Activated CD8-positive, alpha-beta memory T cell treated with anti-CD3 and anti-CD28 coated beads, Interleukin-2, amount 50 U/mL, for 4 hours (primary cell): ENCODE measurements around the gene FBLN2.
A peak's percentile ranks its signal among the peaks of the same experiment; 100 is the strongest.

ENCODE experiments used
- DNase-seq: peaks from one replicate; pipeline ENCODE4 v3.0.0-alpha.2; 2020

FBLN2 gene

DNA sequence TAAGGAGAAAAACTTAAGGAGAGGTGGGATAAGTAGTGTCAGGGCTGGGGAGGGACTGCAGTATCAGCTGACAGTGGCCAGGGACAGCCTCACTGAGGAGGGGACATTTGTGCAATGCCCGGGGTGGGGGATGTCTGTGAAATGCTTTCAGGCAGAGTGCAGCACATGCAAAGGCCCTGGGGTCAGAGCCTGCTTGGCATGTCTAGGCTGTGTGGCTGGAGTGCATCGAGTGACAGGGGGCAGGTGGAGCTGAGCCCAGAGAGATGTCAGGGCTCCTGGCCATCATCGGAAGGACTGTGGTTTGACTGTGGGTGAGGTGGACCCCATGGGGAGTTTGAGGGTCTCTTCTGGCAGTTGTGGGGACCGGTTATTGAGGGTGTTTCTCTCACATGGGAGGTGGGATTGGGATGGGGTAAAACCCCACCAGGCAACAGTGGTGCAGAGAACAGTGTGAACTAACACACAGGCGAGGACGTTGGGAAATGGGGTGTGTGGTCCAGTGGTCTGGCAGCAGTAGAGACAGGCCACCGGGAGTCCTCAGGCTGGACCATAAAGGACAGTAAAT is 61.2 kb downstream of the FBLN2 start:
- no peak for DNase-seq

DNA sequence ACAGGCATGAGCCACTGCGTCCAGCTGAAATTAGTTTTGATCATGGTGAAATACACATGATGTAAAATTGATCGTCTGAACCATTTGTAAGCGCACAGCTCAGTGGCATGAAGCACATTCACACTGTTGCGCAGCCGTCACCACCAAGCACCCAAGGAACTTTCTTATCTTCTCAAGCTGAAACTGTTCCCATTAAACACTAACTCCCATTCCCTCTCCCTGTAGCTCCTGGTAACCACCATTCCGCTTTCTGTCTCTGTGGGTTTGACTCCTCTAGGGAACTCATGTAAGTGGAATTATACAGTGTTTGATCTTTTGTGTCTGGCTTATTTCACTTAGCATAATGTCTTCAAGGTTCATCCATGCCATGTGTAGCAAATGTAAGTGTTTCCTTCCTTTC is 62.3 kb downstream of the FBLN2 start:
- no peak for DNase-seq

DNA sequence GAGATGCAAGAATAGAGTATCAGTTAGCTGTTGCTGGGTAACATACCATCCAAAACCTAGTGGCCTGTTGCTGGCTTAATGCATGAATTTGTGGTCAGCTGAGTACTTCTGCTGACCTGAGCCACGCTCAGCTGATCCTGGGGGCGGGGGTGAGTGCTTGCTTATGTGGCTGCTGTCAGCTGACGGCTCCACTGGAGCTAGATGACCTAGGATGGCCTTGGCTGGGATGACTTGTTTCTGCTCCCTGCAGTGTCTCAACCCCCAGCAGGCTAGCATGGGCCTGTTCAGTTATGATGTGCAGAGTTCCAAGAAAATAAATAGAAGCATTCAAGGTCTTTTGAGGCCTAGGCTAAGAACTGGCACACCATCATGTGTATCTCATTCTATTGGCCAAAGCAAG is 63.9 kb downstream of the FBLN2 start:
- no peak for DNase-seq

DNA sequence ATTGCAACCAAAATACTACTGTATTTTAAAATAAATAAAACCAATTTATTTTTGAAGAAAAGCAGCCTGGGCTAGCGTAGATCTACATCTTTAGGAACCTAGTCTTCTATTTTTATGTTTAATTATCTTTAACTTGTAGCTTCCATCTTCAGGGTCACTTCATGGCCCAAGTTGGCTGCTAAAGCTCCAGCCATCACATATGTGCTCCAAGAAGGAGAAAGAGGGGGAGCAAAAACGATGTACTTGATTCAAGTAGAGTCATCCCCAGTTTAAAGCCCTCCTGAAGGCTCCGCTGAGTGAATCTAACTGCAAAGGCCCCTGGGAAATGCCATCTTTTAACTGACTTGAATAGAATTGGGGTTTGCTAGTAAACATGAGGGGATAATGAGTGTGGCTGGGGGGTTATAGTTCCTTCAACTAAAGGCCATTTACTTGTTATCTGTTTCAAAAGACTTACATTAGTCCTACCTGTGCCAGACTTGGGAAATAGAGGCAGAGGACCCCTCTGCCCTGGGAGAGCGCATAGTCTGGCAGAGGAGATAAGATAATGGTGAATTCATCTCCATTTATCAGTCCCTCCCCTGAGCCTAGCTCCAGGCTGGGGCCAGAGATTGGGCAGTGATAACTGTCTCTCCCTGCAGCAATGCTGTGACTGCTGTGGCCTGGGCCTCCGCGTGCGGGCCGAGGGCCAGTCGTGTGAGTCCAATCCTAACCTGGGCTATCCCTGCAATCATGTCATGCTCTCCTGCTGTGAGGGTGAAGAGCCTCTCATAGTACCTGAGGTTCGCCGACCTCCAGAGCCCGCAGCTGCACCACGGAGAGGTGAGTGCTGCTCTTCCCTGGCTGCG is 64.6 kb downstream of the FBLN2 start:
- no peak for DNase-seq

DNA sequence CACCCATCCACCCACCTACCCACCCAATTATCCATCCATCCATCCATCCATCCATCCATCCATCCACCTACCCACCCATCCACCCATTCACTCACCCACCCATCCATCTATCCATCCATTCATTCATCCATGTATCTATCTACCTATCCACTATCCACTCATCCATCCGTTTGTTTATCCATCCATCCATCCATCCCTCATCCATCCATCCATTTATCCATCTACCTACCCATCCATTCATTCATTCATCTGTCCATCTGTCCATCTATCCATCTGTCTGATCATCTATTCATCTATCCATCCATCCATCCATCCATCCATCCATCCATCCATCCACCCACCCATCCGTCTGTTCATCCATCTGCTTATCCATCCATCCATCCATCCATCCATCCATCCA is 65.7 kb downstream of the FBLN2 start:
- DNase-seq: no peak

DNA sequence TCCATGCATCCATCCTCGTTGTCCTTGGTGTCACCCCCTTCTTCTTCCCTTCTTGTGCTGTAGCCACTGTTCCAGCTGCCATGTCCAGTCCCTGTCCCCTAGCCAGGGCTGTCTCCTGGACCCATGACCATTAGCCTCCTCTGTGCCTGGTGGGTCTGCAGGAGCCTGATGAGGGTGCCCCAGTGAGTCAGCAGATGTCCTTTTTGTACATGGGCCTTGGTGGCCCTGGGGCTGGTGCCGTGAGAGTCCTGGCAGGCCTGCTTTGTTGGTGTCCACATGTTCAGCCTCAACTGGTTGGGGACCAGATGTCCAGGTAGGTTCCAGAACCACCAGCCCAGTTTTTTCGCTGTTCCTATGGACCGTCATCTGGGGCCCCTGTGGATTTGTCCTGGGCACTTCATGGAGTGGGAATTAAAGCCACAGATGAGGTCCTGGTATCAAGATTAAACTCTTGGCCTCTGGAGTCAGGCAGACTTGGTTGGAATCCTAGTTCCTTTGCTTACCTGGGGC is 66.1 kb downstream of the FBLN2 start:
- DNase-seq: no peak

DNA sequence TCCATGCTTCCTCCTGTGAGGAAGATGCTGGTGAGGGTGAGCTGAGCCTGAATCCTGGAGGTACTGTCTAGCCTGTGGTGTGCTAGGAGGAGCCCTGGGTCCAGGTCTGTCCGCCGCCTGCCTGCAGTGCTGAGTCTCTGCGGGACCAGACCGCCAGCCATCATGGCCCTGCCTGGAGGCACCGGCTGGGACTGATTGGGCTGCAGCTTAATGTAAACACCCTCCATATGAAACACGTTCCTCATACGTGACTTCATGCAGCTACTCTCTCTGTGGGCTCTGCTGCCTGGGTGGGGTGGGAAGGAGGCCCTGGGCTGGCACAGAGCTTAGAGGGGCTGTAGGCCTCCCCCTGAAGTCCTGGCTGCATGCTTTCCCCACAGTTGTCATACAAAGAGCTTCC is 67.4 kb downstream of the FBLN2 start:
- no peak for DNase-seq

DNA sequence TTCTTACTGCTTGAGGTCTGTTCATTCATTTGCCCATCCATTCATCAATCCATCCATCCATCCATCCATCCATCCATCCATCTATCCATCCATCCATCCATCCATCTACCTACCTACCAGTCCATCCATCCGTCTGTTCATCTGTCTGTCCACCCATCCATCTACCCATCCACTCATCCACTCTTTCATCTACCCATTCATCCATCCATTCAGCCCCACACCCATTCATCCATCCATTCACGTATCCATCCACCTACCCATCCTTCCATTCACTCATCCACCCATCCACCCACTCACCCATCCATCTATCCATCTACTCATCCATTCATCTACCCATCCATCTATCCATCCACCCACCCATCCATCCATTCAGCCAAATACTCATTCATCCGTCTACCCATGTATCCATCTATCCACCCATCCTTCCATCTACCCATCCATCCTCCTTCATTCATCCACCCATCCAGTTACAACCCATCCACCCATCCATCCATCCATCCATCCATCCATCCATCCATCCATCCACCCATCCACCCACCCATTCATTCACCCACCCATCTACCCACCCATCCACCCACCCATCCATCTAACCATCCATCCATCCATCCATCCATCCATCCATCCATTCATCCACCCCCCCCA is 68.3 kb downstream of the FBLN2 start:
- DNase-seq: no peak

DNA sequence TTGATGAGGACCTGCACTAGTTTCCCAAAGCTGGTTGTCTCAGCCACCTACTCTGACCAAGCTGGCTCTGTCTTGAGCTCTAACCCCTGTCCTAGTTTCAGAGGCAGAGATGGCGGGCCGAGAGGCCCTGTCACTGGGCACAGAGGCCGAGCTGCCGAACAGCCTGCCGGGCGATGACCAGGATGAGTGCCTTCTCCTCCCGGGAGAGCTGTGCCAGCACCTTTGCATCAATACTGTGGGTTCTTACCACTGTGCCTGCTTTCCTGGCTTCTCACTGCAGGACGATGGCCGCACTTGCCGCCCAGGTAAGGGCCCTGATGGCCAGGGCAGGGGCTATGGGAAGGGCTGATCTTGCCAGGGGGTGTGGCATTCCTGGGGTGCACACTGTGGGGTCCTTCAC is 69.1 kb downstream of the FBLN2 start:
- DNase-seq: no peak

DNA sequence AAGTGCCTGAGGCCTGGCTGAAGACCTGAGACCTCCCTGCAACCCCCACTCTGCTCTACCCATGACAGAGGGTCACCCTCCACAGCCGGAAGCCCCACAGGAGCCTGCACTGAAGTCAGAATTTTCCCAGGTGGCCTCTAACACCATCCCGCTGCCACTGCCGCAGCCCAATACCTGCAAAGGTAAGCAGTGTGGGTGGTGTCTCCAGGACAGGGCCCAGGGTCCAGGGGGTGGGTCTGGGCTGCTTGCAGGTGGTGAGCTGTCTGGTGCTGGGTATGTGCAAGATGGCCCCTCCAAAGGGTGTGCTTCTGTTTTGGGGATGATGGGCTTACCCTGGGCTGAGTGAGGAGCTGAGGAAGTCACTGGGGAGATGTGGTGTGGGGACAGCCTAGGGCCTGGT is 69.9 kb downstream of the FBLN2 start:
- DNase-seq: no peak

DNA sequence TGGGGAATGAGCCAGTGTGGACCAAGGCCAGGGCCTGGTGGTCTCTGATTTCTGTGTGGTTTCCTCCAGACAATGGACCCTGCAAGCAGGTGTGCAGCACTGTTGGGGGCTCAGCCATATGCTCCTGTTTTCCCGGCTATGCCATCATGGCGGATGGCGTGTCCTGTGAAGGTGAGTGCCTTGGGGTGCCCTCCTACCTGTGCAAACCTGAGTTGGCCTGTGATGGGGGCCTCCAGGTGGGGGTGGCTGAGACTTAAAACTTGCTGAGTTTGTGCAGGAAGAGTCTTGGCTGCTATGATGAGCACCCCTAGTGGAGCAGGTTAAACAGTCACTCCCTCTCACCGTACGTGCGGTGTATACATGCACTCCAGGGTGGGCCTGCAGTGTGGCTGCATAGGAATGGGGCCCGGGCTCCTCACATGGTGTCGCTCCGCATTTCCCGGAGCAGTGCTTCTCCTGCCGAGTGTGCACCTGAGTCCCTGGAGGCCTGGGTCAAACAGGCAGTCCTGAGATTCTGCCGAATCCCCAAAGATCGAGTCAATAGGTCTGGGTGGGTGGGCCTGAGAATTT is 70.8 kb downstream of the FBLN2 start:
- no peak for DNase-seq

DNA sequence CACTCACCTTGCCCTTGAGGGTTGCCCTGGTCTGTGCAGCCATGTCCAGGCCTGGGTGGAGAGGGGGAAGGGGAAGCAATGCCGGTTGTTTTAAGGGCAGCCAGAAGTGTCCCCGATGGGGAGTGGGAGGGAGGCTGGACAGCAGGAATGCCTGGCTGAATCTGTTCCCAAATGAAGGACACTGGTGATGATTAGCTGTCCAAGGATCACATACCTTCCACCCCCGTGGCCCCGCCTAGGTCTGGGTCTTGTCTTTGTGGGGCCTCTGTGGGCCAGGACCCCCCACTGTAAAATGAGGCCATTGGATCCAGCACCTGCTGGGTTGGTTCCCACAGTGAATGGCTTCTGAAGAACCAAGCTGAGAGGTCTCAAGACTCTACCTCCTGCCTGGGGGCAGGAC is 71.4 kb downstream of the FBLN2 start:
- no peak for DNase-seq

DNA sequence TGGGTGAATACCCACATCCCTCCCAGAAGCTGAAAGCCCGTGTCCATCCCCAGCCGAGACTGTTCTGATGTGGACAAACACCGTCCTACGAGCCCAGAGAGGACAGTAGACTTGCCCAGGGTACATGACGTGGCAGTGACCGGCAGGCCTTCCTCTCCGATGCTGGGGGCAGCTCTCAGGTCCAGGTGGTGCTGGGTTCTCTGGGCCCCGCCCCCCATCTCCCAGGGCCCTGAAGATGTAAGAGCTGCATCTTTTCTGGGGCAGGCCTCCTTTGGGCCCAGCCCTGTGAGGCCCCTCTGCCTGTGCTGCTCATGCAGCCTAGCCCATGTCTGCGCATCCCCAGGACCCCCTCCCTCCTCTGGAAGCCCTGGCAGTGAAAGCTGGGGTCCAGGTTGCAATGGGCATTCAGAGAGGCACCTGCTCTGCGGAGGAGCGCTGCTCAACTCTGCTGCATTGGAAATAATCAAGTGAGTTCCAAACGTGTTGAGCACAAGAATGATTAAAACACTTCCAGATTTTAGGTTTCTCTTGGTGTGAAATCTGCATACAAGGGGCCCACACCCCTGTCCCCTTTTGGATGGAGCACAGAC is 71.9 kb downstream of the FBLN2 start:
- no peak for DNase-seq

DNA sequence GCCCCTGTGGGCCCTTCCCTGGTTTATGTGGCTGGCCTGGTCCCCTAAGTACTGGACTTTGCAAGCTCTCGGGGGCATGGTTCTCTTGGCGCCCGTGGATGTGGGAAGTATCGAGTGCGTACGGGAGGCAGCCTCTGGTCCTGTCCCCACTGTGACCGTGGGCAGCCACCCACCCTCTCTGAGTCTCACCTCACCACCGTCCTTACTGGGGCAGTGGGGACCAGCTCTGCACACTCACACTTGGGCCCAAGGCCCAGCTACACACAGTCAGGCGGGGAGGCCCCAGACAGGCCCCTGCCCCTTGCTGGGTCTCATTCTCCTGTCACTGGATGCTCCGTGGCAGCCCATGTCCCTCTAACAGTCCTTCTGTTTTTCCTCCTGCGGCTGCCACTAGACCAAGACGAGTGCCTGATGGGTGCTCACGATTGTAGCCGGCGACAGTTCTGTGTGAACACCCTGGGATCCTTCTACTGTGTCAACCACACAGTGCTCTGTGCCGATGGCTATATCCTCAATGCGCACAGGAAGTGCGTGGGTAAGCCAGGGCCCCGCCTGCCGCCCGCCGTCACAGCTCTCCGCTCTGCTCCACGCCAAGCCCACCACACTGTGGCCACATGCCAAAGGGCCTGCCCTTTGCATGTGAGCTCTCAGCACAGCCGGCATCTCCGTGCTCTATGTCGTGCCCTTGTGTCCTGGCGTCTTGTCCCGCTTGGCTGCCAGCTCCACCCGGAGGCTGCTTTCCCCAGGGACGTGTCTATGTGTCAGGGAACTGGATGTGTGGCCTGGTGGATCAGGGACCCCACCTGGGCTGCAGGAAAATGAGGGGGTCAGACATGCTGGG is 72.7 kb downstream of the FBLN2 start:
- DNase-seq: peak; percentile 32

DNA sequence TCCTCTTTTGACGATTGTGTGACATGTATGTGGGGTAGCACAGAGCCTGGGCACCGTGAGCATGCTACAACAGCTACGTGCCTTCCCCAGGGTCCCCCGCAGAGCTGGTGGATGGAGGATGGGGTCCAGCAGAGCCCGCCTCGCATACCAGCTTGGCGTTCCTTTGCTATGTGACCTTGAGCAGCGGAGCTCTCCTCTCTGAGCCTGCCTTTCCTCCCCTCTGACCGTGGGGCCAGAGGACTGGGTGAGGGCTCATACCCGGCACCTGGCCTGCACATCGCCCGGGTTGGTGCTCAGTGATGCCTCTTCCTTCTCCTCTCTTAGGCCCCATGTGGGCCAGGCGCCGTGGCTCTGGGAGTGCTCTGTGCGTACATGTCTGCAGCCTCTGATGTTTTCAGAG is 73.4 kb downstream of the FBLN2 start:
- DNase-seq: no peak

DNA sequence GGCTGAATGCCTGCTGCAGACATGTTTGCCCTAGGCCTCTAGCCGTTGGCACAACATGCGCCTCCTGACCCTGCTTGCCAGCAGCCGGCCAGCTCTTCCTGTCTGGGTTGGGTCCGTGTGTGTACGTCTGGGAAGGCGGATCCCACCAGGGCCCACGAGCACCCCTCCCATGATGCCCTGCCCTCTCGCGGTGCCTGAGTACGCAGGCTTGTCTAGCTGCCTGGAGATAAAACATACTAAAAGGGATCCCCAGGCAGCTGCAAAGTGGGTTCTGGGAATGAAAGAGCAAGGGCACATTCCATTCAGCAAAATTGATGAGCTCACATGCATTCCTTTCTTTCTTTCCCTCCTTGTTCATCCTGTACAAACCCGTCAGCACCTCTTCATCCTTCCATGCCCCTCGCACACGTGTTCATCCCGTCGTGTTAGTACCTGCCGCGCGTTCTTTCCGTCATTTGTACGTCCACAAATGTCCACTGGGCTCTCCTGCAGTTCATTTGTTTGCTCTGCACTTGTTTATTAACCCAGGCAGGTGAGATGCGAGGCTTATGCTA is 74.3 kb downstream of the FBLN2 start:
- DNase-seq: no peak

DNA sequence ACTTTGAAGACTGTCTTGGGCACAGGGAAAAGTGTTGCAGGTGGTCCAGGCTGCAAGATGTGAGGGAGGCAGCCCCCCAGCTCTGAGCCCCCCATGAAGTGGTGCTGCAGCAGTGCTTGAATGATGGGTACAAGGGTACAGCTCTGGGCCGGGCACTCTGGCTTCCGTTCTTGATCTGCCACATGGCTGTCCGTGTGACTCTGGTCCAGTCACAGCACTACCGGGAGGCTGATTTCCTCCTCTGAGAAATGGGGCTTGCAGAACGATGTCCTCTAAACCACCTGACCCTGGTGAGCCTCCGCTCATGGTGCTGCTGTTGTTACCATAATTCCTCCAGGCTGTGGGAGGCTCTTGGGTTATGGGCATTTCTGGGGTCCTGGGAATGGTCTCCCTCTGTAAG is 75.1 kb downstream of the FBLN2 start:
- DNase-seq: no peak

DNA sequence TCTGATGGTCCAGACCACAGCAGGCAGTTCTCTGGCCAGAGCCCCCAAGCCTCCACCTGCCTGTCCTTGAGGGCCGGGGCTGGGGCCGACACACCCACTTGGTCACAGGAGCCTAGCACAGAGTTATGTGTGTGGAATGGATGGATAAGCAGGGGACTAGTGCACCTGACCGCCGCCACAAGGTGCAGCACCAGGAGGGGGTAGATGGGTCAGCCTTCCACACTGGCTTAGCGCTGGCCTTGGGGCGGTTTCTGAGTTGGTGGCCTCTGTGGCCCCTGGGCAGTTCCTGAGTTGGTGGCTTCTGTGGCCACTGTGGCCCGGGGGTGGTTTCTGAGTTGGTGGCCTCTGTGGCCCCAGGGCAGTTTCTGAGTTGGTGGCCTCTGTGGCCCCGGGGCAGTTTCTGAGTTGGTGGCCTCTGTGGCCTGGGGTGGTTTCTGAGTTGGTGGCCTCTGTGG is 75.8 kb downstream of the FBLN2 start:
- no peak for DNase-seq

DNA sequence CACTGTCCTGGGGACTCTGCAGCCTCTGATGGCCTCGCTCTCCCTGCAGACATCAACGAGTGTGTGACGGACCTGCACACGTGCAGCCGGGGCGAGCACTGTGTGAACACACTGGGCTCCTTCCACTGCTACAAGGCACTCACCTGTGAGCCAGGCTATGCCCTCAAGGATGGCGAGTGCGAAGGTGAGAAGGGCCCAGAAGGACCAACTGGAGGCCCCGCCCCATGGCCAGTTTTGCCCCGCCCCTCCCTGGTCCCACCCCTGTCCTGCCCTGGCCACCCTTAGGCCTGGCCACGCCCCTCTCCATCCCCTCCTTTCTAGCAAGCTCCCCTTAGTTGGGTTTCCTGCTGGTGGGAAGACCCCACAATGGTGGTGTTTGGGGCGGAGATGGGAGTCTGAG is 77.5 kb downstream of the FBLN2 start:
- no peak for DNase-seq

DNA sequence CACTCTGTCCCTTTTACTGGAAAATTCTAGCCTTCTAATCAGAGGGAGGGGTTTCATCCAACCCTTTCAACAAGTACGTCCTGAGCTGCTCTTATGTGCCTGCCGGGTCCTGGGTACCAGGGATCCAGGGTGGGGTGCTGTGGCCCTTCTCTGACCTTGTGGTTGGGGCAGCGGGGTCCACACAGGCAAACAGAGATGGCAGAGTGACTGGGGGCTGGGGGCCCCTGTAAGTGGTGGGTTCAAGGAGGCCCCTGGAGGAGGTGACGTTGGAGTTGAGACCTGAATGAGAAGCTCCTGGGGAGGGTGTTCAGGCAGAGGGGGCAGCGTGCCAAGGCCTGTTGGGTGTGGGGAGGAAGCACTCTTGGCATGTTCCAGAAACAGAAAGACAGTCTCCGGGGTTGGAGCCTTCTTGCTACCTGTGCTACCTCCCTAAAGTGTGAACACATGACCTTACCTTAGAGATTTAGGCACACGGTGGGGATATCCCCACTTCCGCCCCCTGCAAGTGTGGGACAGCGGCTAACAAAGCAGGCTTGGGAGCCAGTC is 78.1 kb downstream of the FBLN2 start:
- no peak for DNase-seq

DNA sequence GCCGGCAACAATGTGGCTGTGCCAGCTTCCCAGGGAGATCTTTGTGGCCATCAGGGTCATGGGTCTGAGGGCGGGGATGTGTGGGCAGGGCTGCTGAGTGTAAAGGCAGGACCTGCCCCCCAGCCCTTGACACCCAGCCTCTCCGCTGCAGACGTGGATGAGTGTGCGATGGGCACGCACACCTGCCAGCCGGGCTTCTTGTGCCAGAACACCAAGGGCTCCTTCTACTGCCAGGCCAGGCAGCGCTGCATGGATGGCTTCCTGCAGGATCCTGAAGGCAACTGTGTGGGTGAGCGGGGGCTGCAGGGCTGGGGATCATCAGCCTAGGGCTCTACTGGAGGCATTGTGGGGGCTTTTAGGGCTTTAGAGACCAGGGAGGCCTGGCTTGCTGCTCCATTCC is 78.8 kb downstream of the FBLN2 start:
- no peak for DNase-seq

DNA sequence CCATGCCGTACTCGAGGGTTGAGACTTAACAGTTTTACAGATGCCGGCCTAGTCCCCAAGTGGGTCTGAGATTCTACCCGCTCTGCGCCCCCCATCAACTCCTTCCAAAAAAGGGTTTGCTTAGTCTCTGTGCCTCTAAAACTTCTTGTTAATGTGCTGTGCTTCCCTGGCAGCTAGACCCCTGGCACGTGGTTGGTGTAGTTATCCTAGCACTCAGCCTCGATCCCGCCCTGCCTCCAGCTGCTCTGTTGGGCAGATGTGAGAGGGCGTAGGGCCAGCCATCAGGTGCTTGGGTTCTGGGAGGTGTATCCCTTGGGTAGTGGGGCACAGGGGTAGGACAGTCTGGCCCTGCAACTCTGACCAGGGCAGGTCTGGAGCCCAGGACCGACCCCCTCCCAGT is 79.5 kb downstream of the FBLN2 start:
- DNase-seq: no peak
